OCI-LY3 (cell line): ENCODE data around the gene TSPYL2.

Experiments used
- H2AFZ ChIP-seq: fragments of 200-600, 300-600 bp; shearing (Covaris generic); 2 replicates; pipeline ENCODE4 v1.6.0; 2014; ENCODE audit warnings: antibody characterized with exemption, low read depth, low read length
- H3K27ac ChIP-seq: fragments of 200-600, 300-600 bp; sonication (generic); 2 replicates; pipeline ENCODE4 v1.5.1; 2014; ENCODE audit warnings: mild to moderate bottlenecking, low read length, moderate library complexity, mixed read lengths
- H3K27me3 ChIP-seq: fragments of 200-600, 300-600 bp; sonication (generic); 2 replicates; pipeline ENCODE4 v1.6.1; 2014; ENCODE audit warnings: low read depth, low read length, mixed read lengths
- H3K36me3 ChIP-seq: fragments of 200-600, 300-600 bp; sonication (generic); replicated peaks from 2 replicates; pipeline ENCODE3; 2014; ENCODE audit warnings: low read depth, low read length, mixed read lengths
- H3K4me1 ChIP-seq: fragments of 300-600, 200-600 bp; sonication (generic); 2 replicates; pipeline ENCODE4 v1.6.1; 2014; ENCODE audit warnings: low read length, mixed read lengths
- H3K4me2 ChIP-seq: fragments of 200-600, 300-600 bp; sonication (generic); 2 replicates; pipeline ENCODE4 v1.6.1; 2014; ENCODE audit warnings: low read length, mixed read lengths
- H3K4me3 ChIP-seq: fragments of 300-600, 200-600 bp; sonication (generic); 2 replicates; pipeline ENCODE4 v1.5.1; 2014; ENCODE audit warnings: antibody characterized with exemption, mild to moderate bottlenecking, low read length, moderate library complexity
- H3K79me2 ChIP-seq: fragments of 300-600, 200-600 bp; shearing (Covaris generic); 2 replicates; pipeline ENCODE4 v1.6.1; 2014; ENCODE audit warnings: mild to moderate bottlenecking, low read length, mixed read lengths
- H3K9ac ChIP-seq: fragments of 300-600, 200-600 bp; shearing (Covaris generic); 2 replicates; pipeline ENCODE4 v1.6.0; 2014; ENCODE audit warnings: mild to moderate bottlenecking, low read length, moderate library complexity
- H3K9me3 ChIP-seq: fragments of 200-600, 300-600 bp; shearing (Covaris generic); 2 replicates; pipeline ENCODE4 v1.6.1; 2014; ENCODE audit warnings: low read length, mixed read lengths; ENCODE audit not compliant: insufficient read depth
- H4K20me1 ChIP-seq: fragments of 200-600, 300-600 bp; sonication (generic); 2 replicates; pipeline ENCODE4 v1.6.1; 2016; ENCODE audit warnings: low read length, mixed read lengths; ENCODE audit not compliant: insufficient read depth
- EZH2phosphoT487 ChIP-seq: fragments of 200-600 bp; shearing (Covaris generic); IDR thresholded peaks from 2 replicates; pipeline ENCODE4 v1.6.1; 2018; ENCODE audit warnings: antibody characterized with exemption, mixed run types, low read depth
- TF ChIP-seq, protein P1 (sequence below): fragments of 200-600, 300-600 bp; sonication (generic); IDR thresholded peaks from 2 replicates; pipeline ENCODE4 v1.5.1; 2014; ENCODE audit warnings: antibody characterized with exemption, low read length, low read depth

TSPYL2 gene

DNA sequence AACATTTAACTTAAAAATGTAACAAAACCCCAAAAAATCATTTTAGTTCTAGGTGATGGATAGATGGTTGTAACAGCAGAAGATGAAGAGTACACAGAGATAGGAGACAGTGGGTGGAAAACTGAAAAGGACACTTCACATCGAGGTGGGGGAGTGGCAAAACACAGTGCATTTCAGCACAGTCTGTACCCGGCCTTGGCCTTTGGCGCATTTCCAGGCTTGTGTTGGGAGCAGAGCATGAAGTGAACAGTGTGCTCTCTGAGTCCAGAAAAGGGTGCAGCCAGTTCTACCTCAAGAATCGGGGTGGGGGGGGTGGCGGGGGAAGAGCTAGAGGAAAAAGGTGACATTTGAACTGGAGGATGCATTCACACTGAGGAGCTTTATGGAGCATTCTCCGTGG is 4.3 kb downstream of the TSPYL2 start:
- peaks cover 16% of the 10 kb centered on the region for H3K36me3 ChIP-seq
- TF ChIP-seq EZH2phosphoT487: no peak
- H3K4me1 ChIP-seq: peaks cover 6% of the 10 kb centered on the region
- no peak overlapping the region for H2AFZ ChIP-seq
- no peaks in the 10 kb centered on the region for H3K27me3 ChIP-seq
- peaks cover 14% of the 10 kb centered on the region for H3K79me2 ChIP-seq
- H4K20me1 ChIP-seq: no peaks in the 10 kb centered on the region
- no peak overlapping the region for H3K4me2 ChIP-seq
- no peak overlapping the region for H3K27ac ChIP-seq
- no peak overlapping the region for H3K9ac ChIP-seq
- no peak overlapping the region for H3K4me3 ChIP-seq
- no peaks in the 10 kb centered on the region for H3K9me3 ChIP-seq

DNA sequence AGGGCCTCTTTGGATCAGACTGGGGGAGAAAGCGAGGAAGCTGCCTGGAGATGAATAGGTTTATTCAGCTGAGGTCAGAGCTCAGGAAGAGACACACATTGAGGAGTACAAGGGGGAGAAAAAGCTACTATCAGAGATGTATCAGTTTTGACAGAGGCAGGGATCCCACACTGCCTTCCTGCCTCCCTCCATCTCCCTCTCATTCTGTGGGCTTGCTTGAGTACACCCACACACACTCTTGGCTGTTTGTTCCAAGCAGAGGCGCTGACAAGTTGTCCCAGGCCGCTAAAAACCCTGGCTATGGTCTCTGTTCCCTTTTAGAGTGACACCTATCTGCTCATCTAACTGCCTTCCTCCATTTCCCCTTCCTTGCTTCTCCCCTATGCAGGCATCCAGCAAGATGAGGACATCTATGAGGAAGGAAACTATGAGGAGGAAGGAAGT is 5.2 kb downstream of the TSPYL2 start:
- Histone ChIP-seq H4K20me1 (no peaks in the 10 kb centered on the region), H3K4me2 (no peak overlapping the region), H3K36me3 (peaks cover 16% of the 10 kb centered on the region), H3K27ac (no peak overlapping the region), H3K79me2 (peaks cover 14% of the 10 kb centered on the region), H3K4me1 (peaks cover 6% of the 10 kb centered on the region), H3K27me3 (no peaks in the 10 kb centered on the region), H3K9me3 (no peaks in the 10 kb centered on the region), H2AFZ (no peak overlapping the region), H3K4me3 (no peak overlapping the region), H3K9ac (no peak overlapping the region)
- no peak for TF ChIP-seq EZH2phosphoT487
- TF ChIP-seq, protein P1, sequence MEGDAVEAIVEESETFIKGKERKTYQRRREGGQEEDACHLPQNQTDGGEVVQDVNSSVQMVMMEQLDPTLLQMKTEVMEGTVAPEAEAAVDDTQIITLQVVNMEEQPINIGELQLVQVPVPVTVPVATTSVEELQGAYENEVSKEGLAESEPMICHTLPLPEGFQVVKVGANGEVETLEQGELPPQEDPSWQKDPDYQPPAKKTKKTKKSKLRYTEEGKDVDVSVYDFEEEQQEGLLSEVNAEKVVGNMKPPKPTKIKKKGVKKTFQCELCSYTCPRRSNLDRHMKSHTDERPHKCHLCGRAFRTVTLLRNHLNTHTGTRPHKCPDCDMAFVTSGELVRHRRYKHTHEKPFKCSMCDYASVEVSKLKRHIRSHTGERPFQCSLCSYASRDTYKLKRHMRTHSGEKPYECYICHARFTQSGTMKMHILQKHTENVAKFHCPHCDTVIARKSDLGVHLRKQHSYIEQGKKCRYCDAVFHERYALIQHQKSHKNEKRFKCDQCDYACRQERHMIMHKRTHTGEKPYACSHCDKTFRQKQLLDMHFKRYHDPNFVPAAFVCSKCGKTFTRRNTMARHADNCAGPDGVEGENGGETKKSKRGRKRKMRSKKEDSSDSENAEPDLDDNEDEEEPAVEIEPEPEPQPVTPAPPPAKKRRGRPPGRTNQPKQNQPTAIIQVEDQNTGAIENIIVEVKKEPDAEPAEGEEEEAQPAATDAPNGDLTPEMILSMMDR: no peak

DNA sequence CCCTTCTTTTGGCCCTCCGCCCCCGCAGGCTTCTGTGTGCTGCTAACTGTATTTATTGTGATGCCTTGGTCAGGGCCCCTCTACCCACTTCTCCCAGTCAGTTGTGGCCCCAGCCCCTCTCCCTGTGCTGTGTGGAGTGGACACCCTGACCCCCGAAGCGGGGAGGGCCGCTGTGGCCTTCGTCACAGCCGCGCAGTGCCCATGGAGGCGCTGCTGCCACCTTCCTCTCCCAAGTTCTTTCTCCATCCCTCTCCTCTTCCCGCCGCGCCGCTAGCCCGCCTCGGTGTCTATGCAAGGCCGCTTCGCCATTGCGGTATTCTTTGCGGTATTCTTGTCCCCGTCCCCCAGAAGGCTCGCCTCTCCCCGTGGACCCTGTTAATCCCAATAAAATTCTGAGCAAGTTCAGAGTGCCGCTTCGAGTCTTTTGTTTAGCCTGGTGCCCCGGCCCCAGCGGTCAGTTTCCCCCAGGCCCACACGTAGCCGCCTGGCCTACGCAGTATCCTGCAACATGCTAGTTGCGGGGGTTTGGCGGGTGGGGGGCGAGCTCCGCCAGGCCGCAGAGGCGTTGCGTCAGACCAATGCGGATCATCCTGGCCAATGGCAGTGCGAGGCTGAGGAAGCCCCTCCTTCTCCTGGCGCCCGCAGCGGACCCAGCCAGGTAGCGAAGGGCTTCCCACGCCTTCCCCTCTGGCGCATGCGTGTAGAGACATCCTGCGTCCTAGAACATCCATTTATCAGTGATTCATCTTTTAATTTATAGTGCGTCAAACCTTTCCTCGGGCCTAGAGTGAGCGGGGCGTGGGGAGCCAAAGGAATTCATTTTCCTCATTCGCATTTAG is 6.2 kb downstream of the TSPYL2 start:
- no peak overlapping the region for H3K4me2 ChIP-seq

DNA sequence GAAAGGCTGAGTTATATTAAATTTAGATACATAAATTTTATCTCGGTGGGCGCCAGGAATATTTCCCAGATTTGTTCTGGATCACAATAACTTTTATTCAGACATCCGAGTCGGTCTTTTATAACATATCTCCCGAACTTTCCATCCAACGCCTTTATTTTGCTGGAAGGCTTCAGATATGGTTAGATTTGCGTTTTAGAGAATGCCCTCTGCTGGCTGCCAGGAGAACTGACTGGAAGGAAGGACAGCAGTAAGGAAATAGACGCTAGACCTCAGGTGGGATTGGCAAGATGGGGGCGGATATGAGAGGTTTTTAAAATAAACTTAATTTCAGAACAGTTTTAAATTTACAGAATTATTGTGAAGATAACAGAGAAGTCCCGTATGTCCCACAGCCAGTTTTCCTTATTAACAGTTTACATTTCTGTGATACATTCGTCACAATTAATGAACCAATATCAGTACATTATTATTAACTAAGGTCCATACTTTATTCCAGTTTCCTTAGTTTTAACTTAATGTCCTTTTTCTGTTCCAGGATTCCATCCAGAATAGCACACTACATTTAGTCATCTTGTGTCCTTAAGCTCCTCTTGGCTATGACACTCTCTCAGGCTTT is 7.2 kb downstream of the TSPYL2 start:
- no peak overlapping the region for H3K9ac ChIP-seq
- no peaks in the 10 kb centered on the region for H3K79me2 ChIP-seq
- TF ChIP-seq, protein P1: peak; percentile 69
- TF ChIP-seq EZH2phosphoT487: no peak
- no peaks in the 10 kb centered on the region for H4K20me1 ChIP-seq
- no peak overlapping the region for H3K4me2 ChIP-seq
- no peak overlapping the region for H3K27ac ChIP-seq
- H3K4me3 ChIP-seq: no peak overlapping the region
- H3K9me3 ChIP-seq: no peaks in the 10 kb centered on the region
- H3K27me3 ChIP-seq: no peaks in the 10 kb centered on the region
- H3K36me3 ChIP-seq: peaks cover 14% of the 10 kb centered on the region
- no peaks in the 10 kb centered on the region for H3K4me1 ChIP-seq
- no peak overlapping the region for H2AFZ ChIP-seq

More for the DNA sequence above, 6.2 kb downstream of the TSPYL2 start:
- H3K9ac ChIP-seq: no peak overlapping the region
- no peaks in the 10 kb centered on the region for H4K20me1 ChIP-seq
- no peak overlapping the region for H3K27ac ChIP-seq
- no peaks in the 10 kb centered on the region for H3K27me3 ChIP-seq
- H3K9me3 ChIP-seq: no peaks in the 10 kb centered on the region
- H3K4me3 ChIP-seq: no peak overlapping the region
- no peak overlapping the region for H2AFZ ChIP-seq
- peaks cover 6% of the 10 kb centered on the region; the same call in 1 of the 2 replicates for H3K79me2 ChIP-seq
- no peak for TF ChIP-seq EZH2phosphoT487
- TF ChIP-seq, protein P1: no peak
- H3K4me1 ChIP-seq: peaks cover 2% of the 10 kb centered on the region
- peaks cover 16% of the 10 kb centered on the region for H3K36me3 ChIP-seq
